H9 (cell line): ENCODE results near the gene TMED6. TPM values are rescaled to one million over a fixed set of nuclear protein-coding genes. Genes with fewer than 3 reads are reported as not detected.
A peak's percentile ranks its signal among the peaks of the same experiment; 100 is the strongest.

Experiments used
- DNase-seq: peaks from one replicate; pipeline ENCODE4 v3.0.0-alpha.2; 2017
- H2AFZ ChIP-seq: one replicate; pipeline ENCODE4 v1.6.1; 2013; ENCODE audit warnings: mild to moderate bottlenecking, low read length, control low read depth, moderate library complexity
- H2AK5ac ChIP-seq: 2 replicates; pipeline ENCODE4 v1.6.1; 2013; ENCODE audit warnings: low read length, control low read depth, mixed read lengths; ENCODE audit not compliant: insufficient read length
- H2BK120ac ChIP-seq: one replicate; pipeline ENCODE4 v1.6.1; 2013; ENCODE audit warnings: low read depth, mild to moderate bottlenecking, low read length, control low read depth, inconsistent platforms; ENCODE audit not compliant: poor library complexity, severe bottlenecking
- H2BK12ac ChIP-seq: 2 replicates; pipeline ENCODE4 v1.6.1; 2013; ENCODE audit warnings: low read length, control low read depth, mixed read lengths, low read depth; ENCODE audit not compliant: insufficient read length
- H2BK15ac ChIP-seq: 2 replicates; pipeline ENCODE4 v1.6.1; 2013; ENCODE audit warnings: low read depth, low read length, control low read depth
- H2BK20ac ChIP-seq: one replicate; pipeline ENCODE4 v1.6.1; 2013; ENCODE audit warnings: low read depth, mild to moderate bottlenecking, low read length, control low read depth, inconsistent platforms; ENCODE audit not compliant: poor library complexity, severe bottlenecking
- H2BK5ac ChIP-seq: 2 replicates; pipeline ENCODE4 v1.6.1; 2013; ENCODE audit warnings: low read length, control low read depth, mixed read lengths; ENCODE audit not compliant: insufficient read length
- H3K14ac ChIP-seq: 2 replicates; pipeline ENCODE4 v1.6.1; 2013; ENCODE audit warnings: low read length, control low read depth; ENCODE audit not compliant: insufficient read depth
- H3K18ac ChIP-seq: 2 replicates; pipeline ENCODE4 v1.6.1; 2013; ENCODE audit warnings: low read depth, mild to moderate bottlenecking, mixed read lengths, low read length, control low read depth; ENCODE audit not compliant: insufficient read length
- H3K23ac ChIP-seq: 2 replicates; pipeline ENCODE4 v1.6.1; 2013; ENCODE audit warnings: low read length, control low read depth, mixed read lengths, low read depth; ENCODE audit not compliant: insufficient read length
- H3K23me2 ChIP-seq: 2 replicates; pipeline ENCODE4 v1.6.1; 2013; ENCODE audit warnings: low read depth, mild to moderate bottlenecking, mixed read lengths, low read length, control low read depth; ENCODE audit not compliant: insufficient read length, poor library complexity, severe bottlenecking
- H3K27ac ChIP-seq: 2 replicates; pipeline ENCODE4 v1.5.1; 2013; ENCODE audit warnings: low read length, control low read depth, mixed read lengths, low read depth; ENCODE audit not compliant: insufficient read length
- H3K27me3 ChIP-seq: 2 replicates; pipeline ENCODE4 v1.6.1; 2013; ENCODE audit warnings: low read length, control low read depth, inconsistent platforms; ENCODE audit not compliant: insufficient read depth
- H3K4ac ChIP-seq: 2 replicates; pipeline ENCODE4 v1.6.1; 2013; ENCODE audit warnings: low read depth, mild to moderate bottlenecking, control low read depth, inconsistent platforms, low read length, moderate library complexity
- H3K4me1 ChIP-seq: 2 replicates; pipeline ENCODE4 v1.6.1; 2013; ENCODE audit warnings: low read length, control low read depth, inconsistent platforms; ENCODE audit not compliant: insufficient read depth
- H3K4me2 ChIP-seq: 2 replicates; pipeline ENCODE4 v1.6.1; 2013; ENCODE audit warnings: low read length, control low read depth, mixed read lengths; ENCODE audit not compliant: insufficient read length, insufficient read depth
- H3K56ac ChIP-seq: 2 replicates; pipeline ENCODE4 v1.6.1; 2013; ENCODE audit warnings: low read depth, mild to moderate bottlenecking, mixed read lengths, low read length, control low read depth; ENCODE audit not compliant: insufficient read length
- H3K79me1 ChIP-seq: 2 replicates; pipeline ENCODE4 v1.6.1; 2013; ENCODE audit warnings: low read depth, mild to moderate bottlenecking, moderate library complexity, low read length, control low read depth, inconsistent platforms; ENCODE audit not compliant: insufficient read depth, poor library complexity, severe bottlenecking
- H3K79me2 ChIP-seq: 2 replicates; pipeline ENCODE4 v1.6.1; 2013; ENCODE audit warnings: low read length, control low read depth, inconsistent platforms; ENCODE audit not compliant: insufficient read depth
- H3K9ac ChIP-seq: 2 replicates; pipeline ENCODE4 v1.6.1; 2013; ENCODE audit warnings: low read length, control low read depth, mixed read lengths; ENCODE audit not compliant: insufficient read length; ENCODE audit errors: extremely low read depth
- H3K9me3 ChIP-seq: one replicate; pipeline ENCODE4 v1.6.1; 2013; ENCODE audit warnings: low read depth, low read length, inconsistent platforms; ENCODE audit not compliant: control insufficient read depth
- H3T11ph ChIP-seq: one replicate; pipeline ENCODE4 v1.6.1; 2013; ENCODE audit warnings: mild to moderate bottlenecking, low read length, control low read depth, inconsistent platforms
- H4K20me1 ChIP-seq: one replicate; pipeline ENCODE4 v1.6.1; 2013; ENCODE audit not compliant: control insufficient read depth, insufficient read length, insufficient read depth
- H4K5ac ChIP-seq: 2 replicates; pipeline ENCODE4 v1.6.1; 2013; ENCODE audit warnings: low read depth, mild to moderate bottlenecking, mixed read lengths, low read length, control low read depth; ENCODE audit not compliant: insufficient read length
- H4K8ac ChIP-seq: replicated peaks from 2 replicates; pipeline ENCODE4 v1.6.1; 2013; ENCODE audit warnings: low read length, control low read depth, mixed read lengths, low read depth; ENCODE audit not compliant: insufficient read length
- H4K91ac ChIP-seq: 2 replicates; pipeline ENCODE4 v1.6.1; 2013; ENCODE audit warnings: low read depth, mild to moderate bottlenecking, moderate library complexity, mixed read lengths, low read length, control low read depth; ENCODE audit not compliant: insufficient read length
- H3K27ac Mint-ChIP-seq, 3 experiments: 2 replicates in 2 of 3; 3 replicates in 1 of 3; pipeline ENCODE4 v1.8.0; 2020 to 2021; ENCODE audit warnings: mixed read lengths in 3 of 3, mild to moderate bottlenecking in 1 of 3, moderate library complexity in 1 of 3
- H3K27me3 Mint-ChIP-seq: 2 replicates; pipeline ENCODE4 v1.8.0; 2021; ENCODE audit warnings: low read depth, mild to moderate bottlenecking, moderate library complexity, mixed read lengths
- H3K36me3 Mint-ChIP-seq, 3 experiments: 2 replicates in 2 of 3; 3 replicates in 1 of 3; pipeline ENCODE4 v1.8.0; 2020 to 2021; ENCODE audit warnings: low read depth in 3 of 3, mixed read lengths in 3 of 3; ENCODE audit not compliant: insufficient read depth in 1 of 3
- H3K4me1 Mint-ChIP-seq, 2 experiments: 2 replicates each; pipeline ENCODE4 v1.8.0; 2020; ENCODE audit warnings: mixed read lengths in 2 of 2
- H3K4me3 Mint-ChIP-seq, 2 experiments: 2 replicates in 1 of 2; 3 replicates in 1 of 2; pipeline ENCODE4 v1.8.0; 2020 to 2021; ENCODE audit warnings: mild to moderate bottlenecking in 2 of 2, mixed read lengths in 2 of 2, moderate library complexity in 1 of 2
- H3K9me3 Mint-ChIP-seq, 2 experiments: 2 replicates in 1 of 2; 3 replicates in 1 of 2; pipeline ENCODE4 v1.8.0; 2020; ENCODE audit warnings: mild to moderate bottlenecking in 2 of 2, mixed read lengths in 2 of 2, moderate library complexity in 1 of 2
- CTCF ChIP-seq: fragments of 200-600 bp; sonication (generic); conservative IDR thresholded peaks from 3 replicates; pipeline ENCODE4 v1.8.0; 2021; ENCODE audit warnings: antibody characterized with exemption, mild to moderate bottlenecking
- WGBS: extraction: QIAGEN DNeasy Blood & Tissue Kit; methylation state at CpG from one replicate; pipeline ENCODE4 v1.1.7; 2013; ENCODE audit warnings: missing lambda C conversion rate, low lambda C conversion rate, mixed read lengths; ENCODE audit not compliant: insufficient read length; ENCODE audit errors: extremely low coverage; 5-methylcytosine and 5-hydroxymethylcytosine counted together
- total RNA-seq: library from RNA; stranded (reverse); gene quantifications from 2 replicates; pipeline ENCODE4 v1.2.1, GENCODE V29; 2021

TMED6 gene
- total RNA-seq, 1 experiment from 2014 or later: 0.31 TPM

- no peaks in the 10 kb centered on the region for H3K4me1 ChIP-seq
- H2BK20ac ChIP-seq: no peak overlapping the region
- Mint-ChIP-seq H3K4me1 (no peaks in the 10 kb centered on the region), H3K4me3 (no peak overlapping the region), H3K27me3 (no peaks in the 10 kb centered on the region), H3K36me3 (peaks cover 48 to 87% (median 77%) of the 10 kb centered on the region in 3 experiments), H3K9me3 (no peaks in the 10 kb centered on the region), H3K27ac (peak overlapping the region in 2 of 3 experiments; percentile 44 to 79; a peak in 2 of 7 replicates)
- H2BK120ac ChIP-seq: no peak overlapping the region
- H3K14ac ChIP-seq: no peak overlapping the region
- H3K9ac ChIP-seq: no peak overlapping the region
- H3K4me2 ChIP-seq: no peak overlapping the region
- DNase-seq: no peak
- WGBS: no CpG with 5 or more reads among the region's 30 CpGs
- no peak overlapping the region for H2BK12ac ChIP-seq
- H3K27me3 ChIP-seq: no peaks in the 10 kb centered on the region
- no peak overlapping the region for H3K4ac ChIP-seq
- no peaks in the 10 kb centered on the region for H3K23me2 ChIP-seq
- H3K23ac ChIP-seq: no peak overlapping the region
- H2BK15ac ChIP-seq: no peak overlapping the region
- no peak overlapping the region for H2AK5ac ChIP-seq
- no peak overlapping the region for H4K8ac ChIP-seq
- H3K27ac ChIP-seq: no peak overlapping the region
- no peak overlapping the region for H3T11ph ChIP-seq
- peaks cover 7% of the 10 kb centered on the region for H3K79me1 ChIP-seq
- H3K18ac ChIP-seq: no peak overlapping the region
- no peak overlapping the region for H4K5ac ChIP-seq
- no peak overlapping the region for H4K91ac ChIP-seq
- no peak overlapping the region for H3K56ac ChIP-seq
- no peaks in the 10 kb centered on the region for H4K20me1 ChIP-seq
- H2AFZ ChIP-seq: no peak overlapping the region
- no peak for TF ChIP-seq CTCF
- no peaks in the 10 kb centered on the region for H3K9me3 ChIP-seq
- H2BK5ac ChIP-seq: no peak overlapping the region
- H3K79me2 ChIP-seq: no peaks in the 10 kb centered on the region
Observed at GRCh38 chr16:69318177-69318910, 33.2 kb downstream of the TMED6 start.
